ENCODE results near the gene CCN5. TPM values are rescaled to one million over a fixed set of nuclear protein-coding genes. Genes with fewer than 3 reads are reported as not detected.
A peak's percentile ranks its signal among the peaks of the same experiment; 100 is the strongest.

CCN5 gene
- total RNA-seq, 2 donors from 2014 or later = 85.1 to 118 TPM

GRCh38 chr20:44709380-44709779 is 5.8 kb upstream of the CCN5 start:
- Histone ChIP-seq H3K9me3 (no peaks in the 10 kb centered on the region), H3K36me3 (no peaks in the 10 kb centered on the region), H3K27ac (peak overlapping the region in 1 of 2 donors; percentile 19), H3K27me3 (no peaks in the 10 kb centered on the region), H3K4me3 (no peak overlapping the region), H3K4me1 (peaks cover 0 to 52% of the 10 kb centered on the region in 2 donors)
- TF ChIP-seq CTCF (IDR thresholded peaks at IDR 0.05) = no peak
- DNase-seq (ENCODE audit: low spot score) = no peak

DNA sequence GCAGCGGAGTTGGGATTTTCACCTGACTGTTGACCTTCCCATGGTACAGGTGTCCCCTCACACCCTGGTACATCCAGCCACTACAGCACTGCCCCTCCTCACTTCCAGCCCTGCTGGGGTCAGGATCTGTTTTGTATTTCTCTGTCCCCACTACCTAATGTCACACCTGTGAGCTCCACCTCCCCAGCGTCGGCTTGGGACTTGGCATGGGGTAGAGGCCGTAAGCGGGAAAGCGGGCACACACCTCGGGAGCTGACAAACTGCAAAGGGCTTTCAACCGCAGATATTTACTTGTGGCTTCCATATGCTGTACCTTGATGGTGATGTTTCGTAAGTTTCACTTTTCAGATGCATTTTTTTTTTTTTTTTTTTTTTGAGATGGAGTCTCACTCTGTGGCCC is 5.4 kb upstream of the CCN5 start:
- no peaks in the 10 kb centered on the region for H3K27me3 ChIP-seq
- H3K36me3 ChIP-seq = no peaks in the 10 kb centered on the region
- H3K4me1 ChIP-seq = peaks cover 0 to 54% of the 10 kb centered on the region in 2 donors
- TF ChIP-seq CTCF (IDR thresholded peaks at IDR 0.05) = no peak
- H3K9me3 ChIP-seq = no peaks in the 10 kb centered on the region
- no peak overlapping the region for H3K4me3 ChIP-seq
- peak overlapping the region in 1 of 2 donors; percentile 19 for H3K27ac ChIP-seq
- DNase-seq (ENCODE audit: low spot score) = no peak

DNA sequence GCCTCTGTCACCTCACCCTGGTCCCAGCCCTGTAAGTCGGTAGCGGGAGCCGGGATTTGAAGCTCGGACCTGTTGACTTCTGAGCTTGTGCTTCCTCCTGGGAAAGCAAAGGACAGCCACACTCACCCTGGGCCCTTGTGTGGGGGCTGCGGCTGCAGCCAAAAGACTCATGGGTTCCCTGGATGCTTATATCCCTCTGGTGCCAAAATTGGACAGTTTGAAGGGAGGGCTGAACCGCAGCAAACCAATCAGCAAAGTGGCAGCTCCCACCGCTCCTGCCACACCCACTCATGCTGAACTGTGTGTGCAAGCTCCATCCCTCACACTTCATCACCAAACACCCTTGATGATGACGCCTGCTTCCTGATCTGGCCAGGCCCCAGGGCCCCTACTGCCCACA is 3.9 kb upstream of the CCN5 start:
- H3K27me3 ChIP-seq = no peaks in the 10 kb centered on the region
- no peaks in the 10 kb centered on the region for H3K9me3 ChIP-seq
- H3K36me3 ChIP-seq = no peaks in the 10 kb centered on the region
- no peak for TF ChIP-seq CTCF (IDR thresholded peaks at IDR 0.05)
- peak overlapping the region; percentile 90 to 91 for H3K27ac ChIP-seq
- H3K4me3 ChIP-seq = no peak overlapping the region
- peak; percentile 82 for DNase-seq (ENCODE audit: low spot score)
- H3K4me1 ChIP-seq = peaks cover 0 to 62% of the 10 kb centered on the region in 2 donors

GRCh38 chr20:44714102-44714700 is 968 bp upstream of the CCN5 start:
- no peak for TF ChIP-seq CTCF (IDR thresholded peaks at IDR 0.05)
- H3K4me1 ChIP-seq = peaks cover 0 to 70% of the 10 kb centered on the region in 2 donors

GRCh38 chr20:44715499-44716308 is 535 bp downstream of the CCN5 start:
- peaks cover 0 to 83% of the 10 kb centered on the region in 2 donors for H3K4me1 ChIP-seq

More at GRCh38 chr20:44714102-44714700, 968 bp upstream of the CCN5 start:
- Histone ChIP-seq H3K36me3 (no peaks in the 10 kb centered on the region), H3K4me3 (no peak overlapping the region), H3K9me3 (no peaks in the 10 kb centered on the region), H3K27me3 (no peaks in the 10 kb centered on the region), H3K27ac (peak overlapping the region; percentile 90 to 91)
- no peak for DNase-seq (ENCODE audit: low spot score)

More at GRCh38 chr20:44715499-44716308, 535 bp downstream of the CCN5 start:
- Histone ChIP-seq H3K4me3 (peak overlapping the region; percentile 4 to 34), H3K9me3 (no peaks in the 10 kb centered on the region), H3K27ac (peak overlapping the region; percentile 90 to 91), H3K27me3 (no peaks in the 10 kb centered on the region), H3K36me3 (no peaks in the 10 kb centered on the region)
- no peak for TF ChIP-seq CTCF (IDR thresholded peaks at IDR 0.05)
- no peak for DNase-seq (ENCODE audit: low spot score)

Measured in right atrium auricular region (tissue), 2 donors.